RWPE1 (cell line): ENCODE data around the gene TRDN.

ENCODE experiments used
- CTCF ChIA-PET: fragments of 350-600 bp; sonication (Branson Sonifier 250); formaldehyde crosslinking; extraction: SDS; loops from one replicate; lab custom pipeline; 2021; lab: Yijun Ruan, JAX
- POLR2A ChIA-PET: fragments of 400-600 bp; formaldehyde crosslinking; extraction: SDS; loops from one replicate; lab custom pipeline; 2020; ENCODE audit warnings: antibody characterized with exemption; ENCODE audit not compliant: low non-redundant PET; lab: Yijun Ruan, JAX
- DNase-seq: peaks from one replicate; pipeline ENCODE4 v3.0.0; 2012; ENCODE audit warnings: low spot score
- H3K27ac ChIP-seq: fragments of 450-650 bp; 2 replicates; pipeline ENCODE4 v1.5.1; 2017
- TF ChIP-seq, protein P1 (sequence below): fragments of 450-650 bp; conservative IDR thresholded peaks from 2 replicates; pipeline ENCODE4 v1.5.1; 2017; ENCODE audit warnings: low read depth, mild to moderate bottlenecking

Gene TRDN

DNA sequence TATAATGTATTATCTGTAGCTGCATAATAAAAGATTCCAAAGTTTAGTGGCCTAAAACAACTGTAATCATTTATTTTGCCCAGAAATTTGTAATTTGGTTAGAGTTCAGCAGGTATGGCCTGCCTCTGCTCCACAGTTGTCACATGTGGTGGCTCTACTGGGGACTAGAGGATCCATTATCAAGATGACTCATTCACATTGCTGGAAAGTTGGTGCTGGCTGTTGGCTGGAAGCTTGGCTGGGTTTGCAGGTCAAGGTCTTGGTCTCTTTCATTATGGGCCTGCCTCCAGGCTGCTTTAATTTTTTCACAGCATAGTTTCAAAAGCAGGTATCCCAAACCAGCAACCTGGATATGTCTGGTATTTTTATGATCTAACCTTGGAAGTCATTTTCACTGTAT, 17.6 kb downstream of the TRDN start:
- TF ChIP-seq, protein P1, sequence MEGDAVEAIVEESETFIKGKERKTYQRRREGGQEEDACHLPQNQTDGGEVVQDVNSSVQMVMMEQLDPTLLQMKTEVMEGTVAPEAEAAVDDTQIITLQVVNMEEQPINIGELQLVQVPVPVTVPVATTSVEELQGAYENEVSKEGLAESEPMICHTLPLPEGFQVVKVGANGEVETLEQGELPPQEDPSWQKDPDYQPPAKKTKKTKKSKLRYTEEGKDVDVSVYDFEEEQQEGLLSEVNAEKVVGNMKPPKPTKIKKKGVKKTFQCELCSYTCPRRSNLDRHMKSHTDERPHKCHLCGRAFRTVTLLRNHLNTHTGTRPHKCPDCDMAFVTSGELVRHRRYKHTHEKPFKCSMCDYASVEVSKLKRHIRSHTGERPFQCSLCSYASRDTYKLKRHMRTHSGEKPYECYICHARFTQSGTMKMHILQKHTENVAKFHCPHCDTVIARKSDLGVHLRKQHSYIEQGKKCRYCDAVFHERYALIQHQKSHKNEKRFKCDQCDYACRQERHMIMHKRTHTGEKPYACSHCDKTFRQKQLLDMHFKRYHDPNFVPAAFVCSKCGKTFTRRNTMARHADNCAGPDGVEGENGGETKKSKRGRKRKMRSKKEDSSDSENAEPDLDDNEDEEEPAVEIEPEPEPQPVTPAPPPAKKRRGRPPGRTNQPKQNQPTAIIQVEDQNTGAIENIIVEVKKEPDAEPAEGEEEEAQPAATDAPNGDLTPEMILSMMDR: no peak
- POLR2A ChIA-PET: no interaction called here
- DNase-seq: no peak
- CTCF ChIA-PET: no interaction called here
- H3K27ac ChIP-seq: no peak overlapping the region

GRCh38 chr6:123616942-123617341, 19.8 kb downstream of the TRDN start:
- ChIA-PET POLR2A (no interaction called here), CTCF (no interaction called here)
- no peak for DNase-seq
- no peak overlapping the region for H3K27ac ChIP-seq
- TF ChIP-seq, protein P1: no peak

DNA sequence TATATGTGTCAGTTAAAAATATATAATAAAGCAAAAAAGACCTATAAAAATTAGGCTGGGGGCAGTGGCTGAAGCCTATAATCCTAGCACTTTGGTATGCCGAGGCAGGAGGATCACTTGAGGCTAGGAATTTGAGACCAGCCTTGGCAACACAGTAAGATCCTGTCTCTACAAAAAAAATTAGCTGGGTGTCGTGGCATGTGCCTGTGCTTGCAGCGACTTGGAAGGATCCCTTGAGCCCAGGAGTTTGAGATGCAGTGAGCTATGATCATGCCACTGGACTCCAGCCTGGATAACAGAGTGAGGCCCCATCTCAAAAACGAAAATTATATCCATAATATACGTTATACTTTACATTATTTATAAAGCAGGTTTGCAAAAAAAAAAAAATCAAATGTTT, 20.7 kb downstream of the TRDN start:
- no peak overlapping the region for H3K27ac ChIP-seq
- DNase-seq: no peak
- CTCF ChIA-PET: interaction anchor here (0.6 kb wide), 1 partner anchor 216 kb away, joined by 4 read pairs; no protein-coding TSS in a partner anchor
- POLR2A ChIA-PET: no interaction called here
- TF ChIP-seq, protein P1: no peak

GRCh38 chr6:123610779-123611178, 26.0 kb downstream of the TRDN start:
- no peak overlapping the region for H3K27ac ChIP-seq
- ChIA-PET CTCF (no interaction called here), POLR2A (no interaction called here)
- DNase-seq: no peak
- TF ChIP-seq, protein P1: no peak

DNA sequence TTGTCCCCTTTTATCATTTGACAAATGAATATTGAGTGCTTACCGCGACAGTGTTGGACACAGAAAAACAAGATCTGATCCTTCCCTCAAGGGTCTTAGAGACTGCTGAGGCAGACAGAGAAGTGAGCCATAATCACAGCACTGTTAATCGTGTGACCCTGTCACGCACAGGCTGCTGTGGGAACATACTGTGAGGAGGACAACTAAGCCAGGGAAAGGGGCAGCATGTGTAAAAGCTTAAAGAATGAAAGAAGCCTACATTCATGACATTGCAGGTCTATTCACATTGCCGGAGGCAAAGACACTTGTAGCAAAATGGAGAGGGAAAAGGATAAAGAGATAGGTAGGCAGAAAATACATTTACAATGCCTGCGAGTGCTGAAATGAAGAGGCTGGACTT, 32.7 kb downstream of the TRDN start:
- no peak for DNase-seq
- CTCF ChIA-PET: no interaction called here
- POLR2A ChIA-PET: no interaction called here
- H3K27ac ChIP-seq: no peak overlapping the region
- TF ChIP-seq, protein P1: no peak

DNA sequence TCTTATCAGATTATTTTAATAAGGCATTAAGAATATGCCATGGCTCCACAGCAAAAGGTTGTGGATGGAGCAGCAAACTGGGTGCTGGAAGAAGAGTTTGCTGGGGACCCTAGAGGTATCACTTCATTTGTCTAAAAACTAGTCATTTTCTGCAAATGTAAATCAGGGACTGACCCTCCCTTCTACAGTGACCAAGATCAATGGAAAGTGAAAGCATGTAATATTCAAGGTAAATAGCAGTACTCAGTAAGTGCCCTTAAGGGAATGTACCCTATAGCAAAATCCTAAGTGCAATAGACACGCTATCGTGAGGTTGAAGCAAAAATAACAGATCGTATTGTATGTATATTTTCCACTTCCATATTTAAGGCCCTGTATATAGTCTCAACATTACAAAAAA, 38.7 kb downstream of the TRDN start:
- CTCF ChIA-PET: no interaction called here
- no peak overlapping the region for H3K27ac ChIP-seq
- DNase-seq: no peak
- TF ChIP-seq, protein P1: no peak
- POLR2A ChIA-PET: no interaction called here

DNA sequence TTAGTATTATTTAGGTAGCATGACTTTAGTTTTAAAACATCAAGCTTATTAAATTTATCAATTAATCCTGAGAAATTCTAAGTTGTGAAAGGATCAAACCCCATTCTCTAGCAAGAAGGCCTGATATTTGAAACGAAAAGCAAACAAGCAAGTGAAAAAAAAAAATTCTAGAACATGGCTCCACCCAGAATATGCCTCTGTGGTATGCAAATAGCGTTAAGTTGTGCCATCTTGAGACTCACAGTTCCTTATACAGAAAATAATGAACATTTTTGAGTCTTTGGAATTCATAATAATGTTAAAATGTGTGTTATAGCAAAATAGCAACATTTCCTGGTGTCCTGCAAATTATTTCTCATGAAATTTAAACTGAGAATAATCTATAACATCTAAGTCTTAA, 42.0 kb downstream of the TRDN start:
- DNase-seq: no peak
- ChIA-PET CTCF (no interaction called here), POLR2A (no interaction called here)
- H3K27ac ChIP-seq: no peak overlapping the region
- TF ChIP-seq, protein P1: no peak
